Thyroid gland (tissue), 4 donors: ENCODE measurements around the gene RAI1. TPM values are rescaled to one million over a fixed set of nuclear protein-coding genes. Genes with fewer than 3 reads are reported as not detected.
"Not testable (repeated sequence)": the region's sequence is repeated elsewhere in the genome, so short reads cannot be mapped to it uniquely, and the experiment has no call there.

Experiments used
- DNase-seq, 2 donors: peaks; one replicate each; pipeline ENCODE4 v3.0.0-alpha.2; 2019
- H3K27ac ChIP-seq, 3 donors: fragments of 200-600 bp; sonication (generic); 1 replicate in 2 of 3; 2 replicates in 1 of 3; pipeline ENCODE4 v1.5.1; 2016 to 2019; ENCODE audit warnings: mild to moderate bottlenecking in 1 of 3, moderate library complexity in 1 of 3
- H3K27me3 ChIP-seq: fragments of 200-600 bp; sonication (generic); one replicate; pipeline ENCODE4 v1.5.1; 2019
- H3K36me3 ChIP-seq, 2 donors: fragments of 200-600 bp; sonication (generic); one replicate each; pipeline ENCODE4 v1.5.1; 2016 to 2019
- H3K4me1 ChIP-seq, 2 donors: fragments of 200-600 bp; sonication (generic); one replicate each; pipeline ENCODE4 v1.5.1; 2017 to 2019
- H3K4me3 ChIP-seq, 3 donors: fragments of 200-600 bp; sonication (generic); replicated peaks in 1 of 3; 1 replicate in 2 of 3; 2 replicates in 1 of 3; pipeline ENCODE4 v1.5.1; 2016; ENCODE audit warnings: mild to moderate bottlenecking in 1 of 3
- H3K9me3 ChIP-seq: fragments of 200-600 bp; sonication (generic); one replicate; pipeline ENCODE4 v1.5.1; 2017
- CTCF ChIP-seq, 6 experiments: fragments of 200-600 bp in 3 of 6; fragments of 450-650 bp in 3 of 6; sonication (generic) in 3 of 6; IDR thresholded peaks; one replicate each; pipeline ENCODE4 v1.5.1; 2016 to 2019; ENCODE audit warnings: antibody characterized with exemption in 6 of 6, mild to moderate bottlenecking in 2 of 6, inconsistent platforms in 1 of 6, moderate library complexity in 1 of 6
- POLR2A ChIP-seq, 2 donors: fragments of 450-650 bp; IDR thresholded peaks; one replicate each; pipeline ENCODE4 v1.6.1; 2017; ENCODE audit warnings: antibody characterized with exemption in 2 of 2, mild to moderate bottlenecking in 2 of 2, moderate library complexity in 1 of 2
- WGBS, 2 donors: methylation state at CpG; one replicate each; pipeline ENCODE4 v1.1.5; 2017; 5-methylcytosine and 5-hydroxymethylcytosine counted together
- intact Hi-C: fragments of 100-400 bp; cut with DNase I; formaldehyde crosslinking; loops from one replicate; pipeline ENCODE4 v1.15.1; 2023
- total RNA-seq, 4 donors: library from RNA; depleted of rRNA; stranded (reverse); fragments of >200 nt; gene quantifications; one replicate each; pipeline ENCODE4 v1.2.3, GENCODE V29; 2016

The RAI1 gene
- total RNA-seq, 4 donors from 2014 or later: 19.1 to 52.3 (median 34.1) TPM

GRCh38 chr17:17677299-17678040 lies 3.8 kb upstream of the RAI1 start:
- H3K27me3 ChIP-seq: no peaks in the 10 kb centered on the region
- H3K9me3 ChIP-seq: no peaks in the 10 kb centered on the region
- H3K36me3 ChIP-seq: no peaks in the 10 kb centered on the region
- intact Hi-C loops: no loop called here
- WGBS, 2 donors: 45 to 56% methylated on average over 2 of the region's 2 CpGs
- TF ChIP-seq CTCF (IDR thresholded peaks at IDR 0.05) (no peak), POLR2A (IDR thresholded peaks at IDR 0.05) (no peak)
- DNase-seq: no peak
- no peak overlapping the region for H3K27ac ChIP-seq
- H3K4me1 ChIP-seq: peaks cover 0 to 23% of the 10 kb centered on the region in 2 donors
- H3K4me3 ChIP-seq: no peak overlapping the region

- H3K27ac ChIP-seq, H3K36me3 ChIP-seq, H3K9me3 ChIP-seq, intact Hi-C loops, H3K4me3 ChIP-seq, H3K27me3 ChIP-seq: not testable (repeated sequence)
- H3K4me1 ChIP-seq: peaks cover 1 to 25% of the 10 kb centered on the region in 2 donors
- peak in 1 of 2 donors; percentile 33 for DNase-seq
- 70 to 74% methylated on average over 5 of the region's 5 CpGs for WGBS, 2 donors
Observed at GRCh38 chr17:17678063-17678699, 3.1 kb upstream of the RAI1 start.

- 89 to 94% methylated on average over 6 of the region's 6 CpGs for WGBS, 2 donors
- H3K4me3 ChIP-seq: no peak overlapping the region
- intact Hi-C loops: no loop called here
- no peak for DNase-seq
- H3K27me3 ChIP-seq: no peaks in the 10 kb centered on the region
- TF ChIP-seq CTCF (IDR thresholded peaks at IDR 0.05) (no peak), POLR2A (IDR thresholded peaks at IDR 0.05) (no peak)
- no peak overlapping the region for H3K27ac ChIP-seq
- H3K9me3 ChIP-seq: no peaks in the 10 kb centered on the region
- H3K36me3 ChIP-seq: no peaks in the 10 kb centered on the region
- peaks cover 8 to 34% of the 10 kb centered on the region in 2 donors for H3K4me1 ChIP-seq
Observed at GRCh38 chr17:17679243-17679642, 2.0 kb upstream of the RAI1 start.

- Histone ChIP-seq H3K4me1 (peaks cover 11 to 36% of the 10 kb centered on the region in 2 donors), H3K36me3 (no peaks in the 10 kb centered on the region), H3K9me3 (no peaks in the 10 kb centered on the region), H3K4me3 (no peak overlapping the region), H3K27me3 (no peaks in the 10 kb centered on the region), H3K27ac (no peak overlapping the region)
- intact Hi-C loops: loop anchor here (5.0 to 10.0 kb wide), 3 partner anchors 128 to 353 kb away; no protein-coding TSS in a partner anchor
- TF ChIP-seq POLR2A (IDR thresholded peaks at IDR 0.05): no peak
- no peak for TF ChIP-seq CTCF (IDR thresholded peaks at IDR 0.05)
- 45 to 46% methylated on average over 6 of the region's 6 CpGs for WGBS, 2 donors
- peak; percentile 50 to 51 for DNase-seq
Observed at GRCh38 chr17:17679748-17680147, 1.5 kb upstream of the RAI1 start.

- 54 to 66% methylated on average over 10 to 12 of the region's 12 CpGs for WGBS, 2 donors
- intact Hi-C loops: loop anchor here (5.0 to 10.0 kb wide), 3 partner anchors 127 to 352 kb away; no protein-coding TSS in a partner anchor
- H3K27me3 ChIP-seq: no peaks in the 10 kb centered on the region
- H3K9me3 ChIP-seq: no peaks in the 10 kb centered on the region
- peak overlapping the region; percentile 39 to 94 (median 90) for H3K27ac ChIP-seq
- DNase-seq: no peak
- TF ChIP-seq CTCF (IDR thresholded peaks at IDR 0.05) (peak in 2 of 6 experiments; percentile 20 to 40), POLR2A (IDR thresholded peaks at IDR 0.05) (no peak)
- H3K4me3 ChIP-seq: peak overlapping the region in 1 of 3 donors; percentile 75
- H3K4me1 ChIP-seq: peaks cover 20 to 45% of the 10 kb centered on the region in 2 donors
- no peaks in the 10 kb centered on the region for H3K36me3 ChIP-seq
Observed at GRCh38 chr17:17680477-17681186, 626 bp upstream of the RAI1 start.
